Fibroblast of the aortic adventitia (primary cell): ENCODE data around the gene KCNQ5. TPM values are rescaled to one million over a fixed set of nuclear protein-coding genes. Genes with fewer than 3 reads are reported as not detected.
"Not testable (repeated sequence)": the region's sequence is repeated elsewhere in the genome, so short reads cannot be mapped to it uniquely, and the experiment has no call there.

Experiments
- DNase-seq: peaks from one replicate; pipeline ENCODE4 v3.0.0-alpha.2; 2010; ENCODE audit warnings: low read depth
- H3K4me3 ChIP-seq: 2 replicates; pipeline ENCODE4 v1.5.1; 2011; ENCODE audit warnings: low read depth, mild to moderate bottlenecking, control low read depth, low read length, moderate library complexity
- CTCF ChIP-seq: IDR thresholded peaks from 2 replicates; pipeline ENCODE4 v1.5.1; 2011; ENCODE audit warnings: mild to moderate bottlenecking, low read length, control low read depth, inconsistent platforms; ENCODE audit not compliant: insufficient read depth
- total RNA-seq: library from RNA; depleted of rRNA; stranded (reverse); fragments of >200 nt; gene quantifications from 2 replicates; pipeline ENCODE4 v1.2.3, GENCODE V29; 2012; ENCODE audit warnings: low replicate concordance

The KCNQ5 gene
- 2.6 and 9.4 TPM in 2 replicates for total RNA-seq

GRCh38 chr6:72621291-72622093 is at the start of gene KCNQ5:
KCNQ5 (plus strand) TSS chr6:72622064.
- DNase-seq: peak; percentile 24
- H3K4me3 ChIP-seq: peak within 1 kb of the TSS; percentile 77
- TF ChIP-seq CTCF: no peak

DNA sequence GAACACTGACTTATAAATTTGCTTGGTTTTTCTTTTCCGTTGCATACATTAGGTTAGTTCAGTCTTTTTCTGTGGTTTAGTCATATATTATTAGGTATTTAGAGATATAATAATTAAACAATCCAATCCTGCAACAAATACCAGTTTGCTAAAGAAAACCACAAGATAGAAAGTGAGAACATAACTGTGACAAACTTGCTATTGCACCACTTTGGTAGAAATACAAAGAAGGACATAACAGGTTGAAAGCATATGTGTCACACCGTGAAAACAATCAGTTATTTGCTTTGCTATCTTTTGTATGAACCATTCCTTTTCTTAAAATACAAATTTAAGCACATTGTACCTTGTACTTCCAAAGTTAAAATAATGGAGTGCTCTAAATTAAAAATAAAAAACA is 42.0 kb upstream of the KCNQ5 start:
- TF ChIP-seq CTCF: no peak
- no peak overlapping the region for H3K4me3 ChIP-seq
- peak; percentile 57 for DNase-seq

GRCh38 chr6:72580281-72580940 is 41.5 kb upstream of the KCNQ5 start:
- H3K4me3 ChIP-seq: no peak overlapping the region
- TF ChIP-seq CTCF: peak; percentile 69
- DNase-seq: peak; percentile 89

- not testable (repeated sequence) for DNase-seq, H3K4me3 ChIP-seq
Measured at GRCh38 chr6:72580950-72581349, 40.9 kb upstream of the KCNQ5 start.

DNA sequence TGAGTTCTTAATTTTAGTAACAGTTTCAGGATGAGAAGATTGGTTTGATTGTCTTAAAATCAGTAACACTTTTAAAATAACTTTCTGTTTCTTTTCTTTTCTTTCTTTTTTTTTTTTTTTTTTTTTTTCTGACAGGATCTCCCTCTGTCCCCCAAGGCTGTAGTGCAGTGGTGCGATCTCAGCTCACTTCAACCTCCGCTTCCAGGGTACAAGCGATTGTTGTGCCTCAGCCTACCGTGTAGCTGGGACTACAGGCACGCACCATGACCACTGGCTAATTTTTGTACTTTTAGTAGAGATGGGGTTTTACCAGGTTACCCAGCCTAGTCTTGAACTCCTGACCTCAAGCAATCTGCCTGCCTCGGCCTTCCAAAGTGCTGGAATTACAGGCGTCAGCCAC is 33.7 kb upstream of the KCNQ5 start:
- no peak for TF ChIP-seq CTCF
- no peak for DNase-seq
- H3K4me3 ChIP-seq: no peak overlapping the region

GRCh38 chr6:72589096-72589495 is 32.8 kb upstream of the KCNQ5 start:
- TF ChIP-seq CTCF: no peak
- DNase-seq: peak; percentile 36

GRCh38 chr6:72595812-72596211 is 26.1 kb upstream of the KCNQ5 start:
- no peak for DNase-seq
- TF ChIP-seq CTCF: no peak
- no peak overlapping the region for H3K4me3 ChIP-seq

More at GRCh38 chr6:72589096-72589495, 32.8 kb upstream of the KCNQ5 start:
- no peak overlapping the region for H3K4me3 ChIP-seq
